NCI-H2196 (cell line): ENCODE results near the gene PRAMEF1.
"Not testable (repeated sequence)": the region's sequence is repeated elsewhere in the genome, so short reads cannot be mapped to it uniquely, and the experiment has no call there.

Experiments
- DNase-seq: peaks from one replicate; lab custom pipeline; 2025; ENCODE audit not compliant: unreplicated experiment; lab: John Stamatoyannopoulos, UW

Gene PRAMEF1, protein sequence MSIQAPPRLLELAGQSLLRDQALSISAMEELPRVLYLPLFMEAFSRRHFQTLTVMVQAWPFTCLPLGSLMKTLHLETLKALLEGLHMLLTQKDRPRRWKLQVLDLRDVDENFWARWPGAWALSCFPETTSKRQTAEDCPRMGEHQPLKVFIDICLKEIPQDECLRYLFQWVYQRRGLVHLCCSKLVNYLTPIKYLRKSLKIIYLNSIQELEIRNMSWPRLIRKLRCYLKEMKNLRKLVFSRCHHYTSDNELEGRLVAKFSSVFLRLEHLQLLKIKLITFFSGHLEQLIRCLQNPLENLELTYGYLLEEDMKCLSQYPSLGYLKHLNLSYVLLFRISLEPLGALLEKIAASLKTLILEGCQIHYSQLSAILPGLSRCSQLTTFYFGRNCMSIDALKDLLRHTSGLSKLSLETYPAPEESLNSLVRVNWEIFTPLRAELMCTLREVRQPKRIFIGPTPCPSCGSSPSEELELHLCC

DNA sequence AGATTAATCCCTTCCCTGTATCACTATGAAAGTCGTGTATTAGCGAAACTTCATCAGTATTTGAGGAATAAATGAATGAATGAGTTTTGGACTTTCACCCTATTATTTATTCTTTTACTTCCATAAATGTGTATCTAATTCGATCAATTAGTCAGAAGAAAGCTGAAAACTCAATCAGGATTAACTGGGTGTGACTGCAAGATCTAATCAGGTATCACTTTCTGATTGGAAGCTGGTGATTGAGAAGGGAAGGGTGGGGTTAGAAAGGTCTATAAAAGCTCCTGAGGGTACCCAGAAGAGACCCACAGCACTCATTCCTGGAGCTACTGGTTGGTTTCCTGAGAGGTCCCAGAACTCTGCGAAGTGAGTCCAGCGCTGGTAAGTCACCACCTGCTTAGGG lies at the start of gene PRAMEF1:
Gene PRAMEF1, plus strand, starts transcription at position 301 of the 400 bp plus-strand sequence. CDS start 1,831 bp downstream, outside the sequence.
- not testable (repeated sequence) for DNase-seq

DNA sequence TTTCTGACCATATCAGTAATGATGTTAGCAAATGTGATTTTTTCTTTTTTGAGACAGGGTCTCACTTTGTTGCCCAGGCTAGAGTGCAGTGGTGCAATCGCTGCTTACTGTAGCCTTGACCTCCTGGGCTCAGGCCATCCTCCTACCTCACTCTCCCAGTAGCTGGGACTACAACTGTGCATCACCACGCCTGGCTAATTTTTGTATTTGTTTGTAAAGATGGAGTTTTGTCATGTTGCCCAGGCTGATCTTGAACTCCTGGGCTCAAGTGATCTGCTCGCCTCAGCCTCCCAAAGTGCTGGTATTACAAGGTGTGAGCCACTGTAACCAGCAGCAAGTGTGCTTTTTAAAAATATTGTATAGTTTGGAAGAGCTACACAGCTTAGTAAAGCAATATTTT lies 49.3 kb upstream of the PRAMEF1 start:
- no peak for DNase-seq

DNA sequence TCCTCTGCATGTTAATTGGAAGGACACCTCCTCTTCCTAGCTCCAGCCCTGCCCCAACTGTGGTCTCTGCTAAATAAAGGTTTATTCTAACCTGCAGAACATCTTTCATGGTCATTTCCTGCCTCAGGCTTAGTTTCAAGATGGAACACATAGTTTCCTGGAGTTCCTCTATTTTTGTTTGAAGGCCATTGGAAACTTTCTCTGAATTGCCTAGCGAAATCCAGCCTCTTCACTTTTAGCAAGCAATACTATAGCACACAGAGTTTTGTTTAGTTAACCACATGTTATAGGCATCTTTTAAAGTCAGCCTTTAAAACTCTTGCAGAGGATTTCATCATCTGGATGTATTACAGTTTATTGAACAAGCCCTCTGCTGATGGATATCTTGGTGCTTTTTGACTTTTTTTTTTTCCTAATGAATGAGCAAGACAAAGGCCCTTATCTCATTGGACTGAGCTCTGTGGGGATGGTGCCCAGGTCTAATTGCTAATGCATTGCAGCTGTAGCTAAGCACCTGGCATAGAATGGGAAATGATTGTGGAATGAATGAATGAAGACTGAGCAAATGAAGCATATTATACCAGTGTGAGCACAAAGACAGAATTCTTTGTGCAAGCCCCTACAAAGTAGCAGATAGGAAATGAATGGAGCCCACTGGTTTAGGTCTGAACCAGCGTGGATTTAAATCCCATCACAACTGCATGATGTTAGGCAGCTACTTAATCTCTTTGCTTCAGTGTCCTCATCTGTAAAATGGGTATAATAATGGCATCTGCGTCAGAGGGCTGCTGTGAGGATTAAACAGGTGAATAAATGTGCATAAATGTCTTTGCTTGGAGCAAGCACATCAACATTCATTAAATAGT lies 45.8 kb upstream of the PRAMEF1 start:
- no peak for DNase-seq

DNA sequence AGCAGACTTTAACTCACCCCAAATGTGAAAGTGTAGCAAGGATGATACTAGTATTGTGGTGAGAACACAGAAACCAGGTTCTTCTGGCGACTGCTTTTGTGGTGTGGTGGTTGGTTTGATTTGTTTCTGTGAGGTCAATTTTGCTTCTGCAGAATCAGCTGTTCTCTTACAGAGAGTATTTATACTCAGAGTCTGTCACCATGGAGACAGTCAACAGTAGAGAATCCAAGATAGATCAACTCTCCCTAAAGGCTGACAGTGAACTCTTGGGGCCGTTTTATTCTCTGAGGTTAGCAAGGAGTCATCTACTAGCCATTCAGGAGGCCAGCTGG lies 45.2 kb upstream of the PRAMEF1 start, which contains the start of gene CFAP107:
Gene CFAP107, plus strand, starts transcription at position 209 of the 332 bp plus-strand sequence. CDS start 231 bp downstream, outside the sequence.
- peak; percentile 31 for DNase-seq

DNA sequence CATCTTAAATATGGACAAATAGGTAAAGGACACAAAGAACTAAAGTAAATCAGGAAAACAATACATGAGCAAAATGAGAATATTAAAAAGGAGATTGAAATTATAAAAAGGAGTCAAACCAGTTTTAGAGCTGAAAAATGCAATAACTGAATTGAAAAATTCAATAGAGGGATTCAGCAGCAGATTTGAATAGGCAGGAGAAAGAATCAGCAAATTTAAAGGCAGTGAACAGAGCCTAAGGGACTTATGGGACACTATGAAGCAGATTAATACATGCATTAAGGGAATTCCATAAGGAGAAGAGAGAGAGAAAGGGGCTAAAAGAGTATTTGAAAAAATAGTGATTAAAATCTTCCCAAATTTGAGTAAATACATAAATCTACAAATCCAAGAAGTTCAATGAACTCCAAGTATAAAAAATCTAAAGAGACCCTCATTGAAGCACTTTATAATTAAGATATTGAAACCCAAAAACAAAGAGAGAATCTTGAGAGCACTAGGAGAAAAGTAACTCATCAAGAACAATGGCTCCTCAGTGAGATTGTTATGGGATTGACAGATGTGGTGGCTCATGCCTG lies 42.3 kb upstream of the PRAMEF1 start:
- DNase-seq = no peak

DNA sequence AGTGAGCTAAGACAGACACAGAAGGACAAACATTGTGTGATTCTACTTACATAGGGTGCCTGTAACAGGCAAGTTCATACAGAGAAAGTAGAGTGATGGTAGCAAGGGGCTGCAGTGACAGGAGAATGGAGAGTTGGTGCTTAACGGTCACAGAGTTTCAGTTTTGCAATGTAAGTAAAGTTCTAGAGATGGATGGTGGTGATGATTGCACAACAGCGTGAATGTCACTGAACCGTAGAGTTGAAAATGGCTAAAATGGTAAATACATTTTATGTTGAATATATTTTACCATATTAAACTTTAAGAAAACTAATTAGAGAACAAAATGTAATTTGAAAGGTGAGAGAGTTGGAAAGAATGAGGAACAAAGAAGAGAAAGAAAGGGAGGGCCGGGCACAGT lies 36.5 kb upstream of the PRAMEF1 start:
- DNase-seq = no peak

DNA sequence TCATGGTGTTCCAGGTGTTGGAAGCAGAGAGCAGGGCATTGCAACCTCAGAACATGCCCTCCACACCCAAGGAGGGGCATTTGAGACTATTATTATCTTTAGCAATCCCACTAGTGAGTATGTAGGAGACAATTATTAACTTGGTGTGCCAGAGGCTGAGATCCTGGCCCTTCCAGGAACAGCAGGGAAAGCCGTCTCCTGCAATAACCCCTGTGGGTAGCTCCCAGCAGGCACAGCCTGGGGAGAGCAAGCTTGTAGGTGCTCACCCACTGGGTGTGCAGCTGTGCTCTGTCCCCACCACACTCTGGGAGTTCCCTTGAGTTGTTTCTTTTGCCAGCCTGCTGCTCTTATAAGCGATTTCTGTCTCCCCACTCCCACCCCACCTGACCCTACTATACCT lies 34.9 kb upstream of the PRAMEF1 start:
- DNase-seq = no peak

DNA sequence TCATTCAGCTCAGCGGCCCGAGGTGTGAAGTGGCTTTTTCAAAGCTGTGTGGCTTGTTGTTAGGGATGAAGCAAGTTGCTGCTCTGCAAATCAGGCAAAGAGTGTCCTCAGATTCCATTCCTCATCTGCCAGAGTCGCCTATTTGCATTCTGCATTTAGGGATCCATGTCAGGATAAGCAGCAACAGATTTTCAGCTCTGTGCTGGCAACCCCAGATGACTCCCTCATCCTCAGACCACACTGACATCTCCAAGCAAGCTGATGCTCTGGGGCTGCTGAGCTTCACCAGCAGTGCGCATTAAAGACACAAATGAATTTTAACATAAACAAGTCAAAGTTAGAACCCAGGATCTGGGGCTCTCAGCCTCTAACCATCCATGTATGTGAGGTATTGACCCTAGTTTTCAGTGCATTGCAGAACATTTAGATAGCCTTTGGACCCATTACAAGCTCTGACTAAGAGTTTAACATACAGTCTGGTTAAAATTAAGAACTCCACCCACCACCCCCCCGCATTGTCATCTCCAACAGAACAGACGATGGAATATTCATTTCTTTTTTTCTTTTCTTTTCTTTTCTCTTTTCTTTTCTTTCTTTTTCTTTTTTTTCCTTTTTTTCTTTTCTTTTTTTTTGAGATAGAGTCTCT lies 34.3 kb upstream of the PRAMEF1 start:
- no peak for DNase-seq

DNA sequence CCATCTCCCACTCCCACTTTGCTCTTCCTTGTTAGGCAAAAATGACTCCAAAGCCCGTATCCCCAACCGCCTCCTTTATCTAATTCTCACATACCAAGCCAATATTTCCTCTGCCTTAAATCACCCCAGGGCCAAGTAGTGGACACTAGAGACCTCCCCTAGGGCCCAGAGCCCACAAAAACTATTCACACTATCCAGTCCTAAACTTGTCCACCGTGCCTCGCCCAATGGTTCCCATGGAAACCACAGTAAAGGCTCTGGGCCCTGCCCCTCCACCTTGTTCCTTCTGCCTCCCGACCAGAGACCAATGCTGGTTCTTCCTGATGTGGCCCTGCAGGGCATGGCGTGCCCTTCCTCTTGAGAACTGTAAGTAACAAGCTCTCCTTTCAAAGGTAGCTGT lies 33.4 kb upstream of the PRAMEF1 start:
- no peak for DNase-seq

DNA sequence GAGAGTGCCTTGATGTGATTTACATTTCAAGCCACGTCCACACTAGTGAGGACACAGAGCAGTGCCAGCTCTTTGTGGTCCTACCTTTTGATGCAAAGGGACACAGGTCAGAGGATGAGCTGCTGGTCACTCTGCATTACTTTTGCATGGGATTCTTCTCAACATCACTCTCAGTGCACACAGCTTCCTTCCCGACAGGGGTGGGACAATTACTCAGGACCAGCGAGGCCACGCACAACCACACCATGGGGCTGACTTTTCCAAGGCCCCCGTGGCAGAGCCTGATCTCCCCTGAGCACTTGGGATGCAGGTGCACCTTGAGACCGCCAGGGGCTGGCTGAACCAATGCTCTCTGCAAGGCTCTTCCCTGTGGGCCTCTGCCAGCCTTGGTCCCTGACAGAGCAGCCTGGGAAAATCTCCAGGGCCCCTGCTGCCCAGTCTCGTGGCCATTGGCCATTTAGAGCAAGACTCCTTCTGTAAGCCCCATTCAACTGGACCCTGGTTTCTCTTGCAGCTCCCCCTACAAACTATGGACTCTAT lies 30.9 kb upstream of the PRAMEF1 start:
- no peak for DNase-seq

DNA sequence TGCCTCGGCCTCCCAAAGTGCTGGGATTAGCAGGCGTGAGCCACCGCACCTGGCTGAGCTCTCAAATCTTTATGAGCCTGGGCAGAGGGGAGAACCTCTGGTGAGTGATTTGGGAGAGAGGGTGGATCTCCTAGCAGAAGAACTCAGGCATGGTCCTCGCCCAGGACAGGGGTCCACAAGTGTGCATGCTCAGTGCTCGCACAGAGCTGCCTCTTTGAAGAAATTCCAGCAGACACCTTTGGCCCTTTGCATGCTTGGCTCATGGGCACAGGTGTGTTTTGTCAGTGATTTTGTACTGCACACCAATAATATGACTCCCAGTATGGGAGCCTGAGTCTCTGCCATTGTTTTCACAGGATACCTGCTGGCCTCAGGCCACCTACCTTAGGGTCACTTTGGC lies 29.4 kb upstream of the PRAMEF1 start:
- DNase-seq = no peak

DNA sequence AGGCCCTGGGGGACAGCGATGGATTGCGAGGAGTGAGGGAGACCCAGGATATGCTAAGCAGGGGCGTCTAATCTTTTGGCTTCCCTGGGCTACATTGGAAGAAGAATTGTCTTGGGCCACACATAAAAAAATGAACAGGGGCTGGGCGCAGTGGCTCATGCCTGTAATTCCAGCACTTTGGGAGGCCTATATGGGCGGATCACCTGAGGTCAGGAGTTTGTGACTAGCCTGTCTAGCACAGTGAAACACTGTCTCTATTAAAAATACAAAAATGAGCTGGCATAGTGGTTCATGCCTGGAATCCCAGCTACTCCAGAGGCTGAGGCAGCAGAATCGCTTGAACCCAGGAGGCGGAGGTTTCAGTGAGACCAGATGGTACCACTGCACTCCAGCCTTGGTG lies 28.4 kb upstream of the PRAMEF1 start:
- DNase-seq = no peak

DNA sequence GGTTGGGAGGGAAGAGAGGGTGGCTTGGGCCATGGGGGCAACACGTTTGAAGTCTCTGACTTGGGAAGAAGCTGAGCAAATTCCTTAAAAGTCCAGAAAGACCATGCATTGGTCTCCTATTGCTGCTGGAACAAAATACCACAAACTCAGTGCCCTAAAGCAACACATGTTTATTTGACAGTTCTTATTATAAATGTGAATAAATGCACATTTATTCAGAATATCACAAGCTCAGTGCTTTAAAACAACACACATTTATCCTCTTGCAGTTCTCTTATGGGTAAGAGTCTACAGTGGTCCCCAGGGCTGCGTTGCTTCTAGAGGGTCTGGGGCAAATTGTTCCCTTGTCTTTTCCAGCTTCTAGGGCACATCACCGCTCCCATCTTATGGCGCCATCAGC lies 27.7 kb upstream of the PRAMEF1 start:
- no peak for DNase-seq

DNA sequence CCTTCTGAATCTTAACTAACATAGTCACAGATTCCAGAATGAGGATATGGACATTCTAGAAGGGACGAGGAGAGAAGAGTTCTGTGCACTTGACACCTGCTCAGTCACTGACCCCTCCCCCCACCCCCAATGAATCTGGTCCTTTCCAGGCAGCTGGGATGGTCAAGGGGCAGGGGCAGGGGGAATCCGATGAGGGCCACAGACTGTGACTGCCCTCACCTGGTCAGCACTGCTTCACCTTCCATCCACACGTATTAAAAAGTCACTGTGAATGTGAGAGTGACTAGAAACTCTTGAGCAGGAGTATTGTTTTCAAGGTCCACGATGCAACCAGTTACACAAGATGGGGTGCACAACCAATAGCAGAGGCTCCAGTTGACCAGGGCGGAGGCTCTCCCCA lies 27.2 kb upstream of the PRAMEF1 start:
- no peak for DNase-seq

DNA sequence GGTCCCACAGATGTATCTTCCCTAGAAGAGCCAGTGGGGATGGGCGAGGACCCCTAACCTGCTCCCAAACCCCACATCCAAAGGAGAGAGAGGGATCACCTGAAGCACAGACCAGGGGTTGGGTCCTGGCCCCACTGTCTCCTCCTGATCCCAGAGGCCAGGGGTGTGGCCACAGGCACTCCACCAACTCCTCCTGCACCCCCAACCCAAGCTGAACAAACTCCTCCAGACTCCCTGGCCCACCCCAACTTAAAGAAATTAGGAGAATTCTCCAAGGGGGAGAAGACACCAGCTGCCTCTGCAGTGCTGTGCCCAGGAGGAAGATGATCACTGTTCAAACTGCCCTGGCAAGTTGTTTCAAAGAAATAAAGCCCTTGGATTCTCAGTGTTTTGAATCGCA lies 22.2 kb upstream of the PRAMEF1 start:
- DNase-seq = no peak

DNA sequence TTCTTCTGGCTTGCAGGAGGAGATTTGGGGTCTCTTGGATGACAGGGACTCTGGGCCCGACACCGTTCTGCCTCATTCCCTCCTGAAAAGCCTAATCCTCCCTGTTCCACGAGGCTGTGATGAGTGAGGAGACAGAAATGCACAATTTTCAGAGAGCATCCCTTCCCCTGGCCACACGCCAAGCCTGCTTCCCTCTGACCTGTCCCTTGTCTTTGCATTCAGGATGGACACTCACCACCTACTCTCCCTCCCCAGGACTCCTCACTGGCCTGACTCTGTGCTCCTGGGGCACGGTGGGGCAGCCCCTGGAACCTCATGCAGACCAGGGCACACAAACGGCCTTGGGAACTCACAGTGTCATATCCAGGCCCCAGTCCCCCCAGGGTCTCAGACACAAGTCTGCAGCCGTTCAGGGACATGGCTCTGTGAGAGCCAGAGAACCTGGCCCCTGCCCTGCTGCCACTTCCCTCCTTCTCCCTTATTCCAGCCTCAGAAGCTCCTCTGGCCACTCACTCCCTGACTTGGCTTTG lies 21.2 kb upstream of the PRAMEF1 start:
- no peak for DNase-seq

DNA sequence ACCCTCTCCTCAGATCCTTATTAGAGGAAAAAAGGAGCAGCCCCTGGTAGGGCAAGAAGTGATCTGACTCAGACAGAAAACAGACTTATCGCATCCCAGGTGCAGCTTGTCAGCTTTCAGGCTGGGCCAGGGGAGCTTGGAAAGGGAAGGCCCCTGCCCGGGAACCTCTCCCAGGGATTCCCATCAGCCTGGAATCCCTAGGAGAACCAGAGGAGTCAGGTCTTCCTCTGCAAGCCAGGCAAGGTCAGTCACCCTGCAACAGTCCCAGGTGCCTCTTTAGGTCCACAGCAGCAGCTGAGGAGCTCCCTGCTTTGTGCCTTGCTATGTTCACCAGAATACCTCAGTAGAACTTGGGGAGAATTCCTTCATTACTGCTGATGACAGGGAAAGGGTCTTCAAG lies 20.6 kb upstream of the PRAMEF1 start:
- no peak for DNase-seq

DNA sequence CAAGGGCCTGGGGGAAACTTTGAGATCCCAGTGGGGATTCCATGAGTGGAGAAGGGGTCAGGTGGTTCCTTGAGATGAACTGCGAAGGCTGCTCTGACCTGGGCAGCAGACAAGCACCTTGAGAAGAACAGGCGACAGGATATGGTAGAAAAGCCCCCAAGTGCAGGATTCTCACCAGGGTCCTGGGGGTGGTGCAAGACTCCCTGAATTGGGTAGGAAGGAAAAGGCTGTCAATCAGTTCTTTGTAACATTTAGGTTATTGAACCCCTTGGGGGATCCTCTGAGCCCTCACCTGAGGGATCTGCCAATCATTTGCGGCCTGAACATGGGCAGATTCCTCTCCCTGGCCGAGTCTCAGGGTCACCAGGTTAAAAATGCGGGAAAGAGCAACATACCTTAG lies 20.0 kb upstream of the PRAMEF1 start:
- no peak for DNase-seq

DNA sequence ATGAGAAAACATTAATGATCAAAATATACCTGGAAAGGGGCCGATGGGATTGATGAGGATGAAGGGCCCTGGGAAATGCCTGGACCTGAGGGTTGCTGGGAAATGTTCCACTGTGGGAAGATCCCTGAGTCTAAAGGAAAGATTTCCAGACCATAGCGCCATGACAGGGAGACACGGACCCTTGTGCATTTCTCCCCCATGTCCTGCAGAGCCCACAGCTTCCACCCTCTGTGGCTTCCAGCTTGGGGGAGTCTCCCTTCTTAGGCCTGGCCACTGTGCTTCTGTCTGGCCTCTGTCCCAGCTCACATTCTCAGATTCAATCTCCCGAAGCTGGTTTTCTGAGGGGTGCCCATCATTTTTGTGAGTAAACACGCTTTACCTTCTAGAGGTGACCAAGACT lies 18.7 kb upstream of the PRAMEF1 start:
- no peak for DNase-seq

DNA sequence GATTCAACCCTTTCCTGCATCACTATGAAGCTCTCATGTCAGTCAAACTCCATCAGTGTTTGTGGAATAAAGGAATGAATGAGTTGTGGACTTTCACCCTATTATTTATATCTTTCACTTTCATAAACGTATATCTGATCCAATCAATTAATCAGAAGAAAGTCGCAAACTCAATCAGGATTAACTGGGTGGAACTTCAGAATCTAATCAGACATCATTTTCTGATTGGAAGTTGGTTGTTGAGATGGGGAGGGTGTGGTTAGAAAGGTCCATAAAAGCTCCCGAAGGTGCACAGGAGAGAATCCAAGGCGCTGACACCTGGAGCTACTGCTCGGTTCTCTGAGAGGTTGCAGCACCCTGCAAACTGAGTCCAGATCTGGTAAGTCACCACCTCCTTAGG lies 17.8 kb upstream of the PRAMEF1 start, which contains the start of gene PRAMEF12:
Gene PRAMEF12, plus strand, starts transcription at position 301 of the 400 bp plus-strand sequence. CDS start 1,130 bp downstream, outside the sequence.
- no peak for DNase-seq
